K562 (cell line): Measurements from ENCODE around the gene DUSP3. TPM values are rescaled to one million over a fixed set of nuclear protein-coding genes. Genes with fewer than 3 reads are reported as not detected.
"Not testable (repeated sequence)": the region's sequence is repeated elsewhere in the genome, so short reads cannot be mapped to it uniquely, and the experiment has no call there.

Experiments
- ATAC-seq: fragments of 200-7000 bp; cut with Tn5 transposase; 3 replicates; pipeline ENCODE4 v1.9.1; 2020; ENCODE audit warnings: moderate library complexity
- BruUV-seq: library from RNA; stranded (reverse); fragments of 400-500 nt; replicated peaks from 2 replicates; lab custom pipeline; 2021; lab: Mats Ljungman, UMichigan
- CTCF ChIA-PET: fragments of 300-600 bp; formaldehyde crosslinking; extraction: SDS; loops from one replicate; lab custom pipeline; 2021; ENCODE audit warnings: low intra/inter-chr PET ratio; lab: Yijun Ruan, JAX
- POLR2A ChIA-PET: fragments of 300-600, 350-650 bp; sonication (Branson Sonifier 250); formaldehyde crosslinking; extraction: SDS; loops from one replicate; lab custom pipeline; 2021; ENCODE audit warnings: antibody characterized with exemption, inconsistent platforms; lab: Yijun Ruan, JAX
- DNase-seq, 4 experiments: peaks; one replicate each; pipeline versions ENCODE4 v3.0.0 to v3.0.0-alpha.2; 2011 to 2018; ENCODE audit warnings: low spot score in 3 of 4, mixed read lengths in 3 of 4; ENCODE audit errors: extremely low read depth in 1 of 4
- FAIRE-seq: peaks from 2 replicates; lab custom pipeline; 2011; peaks lifted over from hg19 to GRCh38; lab: Jason Lieb, UNC
- H2AFZ ChIP-seq: 2 replicates; pipeline ENCODE4 v1.6.0; 2011; ENCODE audit warnings: low read depth, low read length, control low read depth, inconsistent platforms
- H3K27ac ChIP-seq: fragments of 200-600 bp; 3 replicates; pipeline ENCODE4 v1.8.0; 2011; ENCODE audit warnings: low read depth, mild to moderate bottlenecking, control low read depth, inconsistent platforms, low read length, moderate library complexity, mixed read lengths; ENCODE audit errors: extremely low read depth
- H3K27me3 ChIP-seq, 2 experiments: fragments of 300-600 bp in 1 of 2; 2 replicates in 1 of 2; 3 replicates in 1 of 2; pipeline versions ENCODE4 v1.6.0 to v1.8.0; 2011; ENCODE audit warnings: inconsistent platforms in 2 of 2, low read length in 2 of 2, mild to moderate bottlenecking in 1 of 2, mixed read lengths in 1 of 2, moderate library complexity in 1 of 2; ENCODE audit not compliant: control insufficient read depth in 2 of 2, insufficient read depth in 2 of 2
- H3K36me3 ChIP-seq: fragments of 300-600 bp; 3 replicates; pipeline ENCODE4 v1.8.0; 2011; ENCODE audit warnings: mild to moderate bottlenecking, low read length, inconsistent platforms; ENCODE audit not compliant: control insufficient read depth, insufficient read depth
- H3K4me1 ChIP-seq, 2 experiments: fragments of 200-600 bp in 1 of 2; replicated peaks in 1 of 2; 2 replicates in 1 of 2; 3 replicates in 1 of 2; pipeline versions ENCODE4 v1.5.1 to v1.8.0; 2011; ENCODE audit warnings: inconsistent platforms in 2 of 2, low read length in 2 of 2, mild to moderate bottlenecking in 1 of 2, mixed read lengths in 1 of 2, moderate library complexity in 1 of 2; ENCODE audit not compliant: control insufficient read depth in 2 of 2, insufficient read depth in 2 of 2
- H3K4me2 ChIP-seq: 2 replicates; pipeline ENCODE4 v1.6.1; 2011; ENCODE audit warnings: low read length, control low read depth, inconsistent platforms, mixed read lengths; ENCODE audit not compliant: insufficient read depth
- H3K4me3 ChIP-seq: fragments of 200-600 bp; sonication (generic), shearing (Covaris generic); 2 replicates; pipeline ENCODE4 v1.5.1; 2016; ENCODE audit warnings: control low read depth, inconsistent platforms
- H3K79me2 ChIP-seq: fragments of 200-600 bp; 3 replicates; pipeline ENCODE4 v1.8.0; 2011; ENCODE audit warnings: low read length, inconsistent platforms; ENCODE audit not compliant: control insufficient read depth, insufficient read depth
- H3K9ac ChIP-seq, 2 experiments: 2 replicates each; pipeline versions ENCODE4 v1.6.0 to v1.6.1; 2011; ENCODE audit warnings: low read depth in 2 of 2, low read length in 2 of 2, control low read depth in 1 of 2, inconsistent platforms in 1 of 2, mild to moderate bottlenecking in 1 of 2, mixed read lengths in 1 of 2; ENCODE audit not compliant: insufficient read depth in 1 of 2
- H3K9me1 ChIP-seq: one replicate; pipeline ENCODE4 v1.6.0; 2011; ENCODE audit warnings: inconsistent platforms, mild to moderate bottlenecking, low read length, moderate library complexity; ENCODE audit not compliant: control insufficient read depth, insufficient read depth
- H3K9me3 ChIP-seq: replicated peaks from 2 replicates; pipeline ENCODE4 v1.5.1; 2011; ENCODE audit warnings: low read depth, low read length, inconsistent platforms; ENCODE audit not compliant: control insufficient read depth, insufficient read depth
- H4K20me1 ChIP-seq: replicated peaks from 2 replicates; pipeline ENCODE4 v1.6.1; 2011; ENCODE audit warnings: low read length, inconsistent platforms, mixed read lengths; ENCODE audit not compliant: control insufficient read depth, insufficient read depth
- BCOR ChIP-seq: fragments of 450-650 bp; IDR thresholded peaks from 2 replicates; pipeline ENCODE4 v1.6.1; 2016
- FOXA3 ChIP-seq, 2 experiments: fragments of 450-650 bp in 1 of 2; sonication (generic) in 1 of 2; formaldehyde crosslinking; IDR thresholded peaks in 1 of 2; conservative IDR thresholded peaks in 1 of 2; 2 replicates each; pipeline versions ENCODE4 v1.4.0 to v1.8.0; 2020 to 2022; ENCODE audit warnings: mild to moderate bottlenecking in 2 of 2, missing genetic modification reagents in 1 of 2
- FOXK2 ChIP-seq, 2 experiments: fragments of 450-650 bp; IDR thresholded peaks in 1 of 2; conservative IDR thresholded peaks in 1 of 2; 2 replicates each; pipeline ENCODE4 v1.6.1; 2016; ENCODE audit warnings: low read depth in 2 of 2, mild to moderate bottlenecking in 1 of 2
- LEF1 ChIP-seq: fragments of 450-650 bp; IDR thresholded peaks from 2 replicates; pipeline ENCODE4 v1.6.1; 2016; ENCODE audit warnings: mild to moderate bottlenecking
- RBM25 ChIP-seq: fragments of 200-400 bp; formaldehyde crosslinking; IDR thresholded peaks from 2 replicates; pipeline ENCODE4 v1.6.1; 2018; ENCODE audit warnings: low read length, low read depth, moderate library complexity; ENCODE audit not compliant: severe bottlenecking
- SOX6 ChIP-seq: fragments of 450-650 bp; IDR thresholded peaks from 2 replicates; pipeline ENCODE4 v1.6.1; 2014; ENCODE audit warnings: mild to moderate bottlenecking
- ZNF146 ChIP-seq: IDR thresholded peaks from one replicate; pipeline ENCODE4 v1.6.1; 2018; ENCODE audit warnings: missing compliant biosample characterization; ENCODE audit not compliant: unreplicated experiment
- WGBS: fragments of 100-300 bp; shearing (Covaris generic); methylation state at CpG from one replicate; pipeline ENCODE4 v1.1.6; 2016; ENCODE audit warnings: low coverage, mixed read lengths; ENCODE audit not compliant: insufficient coverage; ENCODE audit errors: missing lambda C conversion rate; 5-methylcytosine and 5-hydroxymethylcytosine counted together
- in situ Hi-C: fragments of 300-500 bp; cut with MboI; formaldehyde crosslinking; loops from 4 replicates; pipeline ENCODE4 v1.15.0; 2018; ENCODE audit warnings: inconsistent platforms, mixed read lengths
- intact Hi-C: fragments of 100-400 bp; cut with micrococcal nuclease; formaldehyde crosslinking; loops from 2 replicates; pipeline ENCODE4 v1.14.2; 2022
- polyA plus RNA-seq, 8 experiments: library from polyadenylated mRNA; depleted of rRNA in 4 of 8; stranded (reverse) in 5 of 8; unstranded in 3 of 8; fragments of >200 nt; fragmentation: Nextera tagmentation in 2 of 8; fragmentation: Illumina TruSeq in 1 of 8; extraction: Ambion mirVana in 2 of 8; extraction: Trizol in 1 of 8; gene quantifications; 2 replicates each; pipeline versions ENCODE4 v1.2.1 to v1.2.3, GENCODE V29; 2011 to 2014; ENCODE audit warnings: inconsistent platforms in 1 of 8, missing spikeins in 1 of 8
- total RNA-seq, 7 experiments: library from RNA; depleted of rRNA in 6 of 7; stranded (reverse); fragments of >200 nt in 6 of 7; fragmentation: Illumina TruSeq in 2 of 7; extraction: Trizol in 2 of 7; gene quantifications; 2 replicates each; pipeline versions ENCODE4 v1.2.1 to v1.2.3, GENCODE V29; 2011 to 2021; ENCODE audit warnings: low replicate concordance in 1 of 7

Gene DUSP3
- total and polyA plus RNA-seq, 9 of the 15 experiments (the other 6 are each of a cell fraction or from before 2014, with no cell fraction given), result 4.1 to 19.8 (median 12.3) TPM

- H3K36me3 ChIP-seq, H3K27me3 ChIP-seq, ATAC-seq, H3K4me3 ChIP-seq, BruUV-seq, H4K20me1 ChIP-seq, H3K9me3 ChIP-seq, H3K9ac ChIP-seq, FAIRE-seq, H3K9me1 ChIP-seq, H3K79me2 ChIP-seq, H3K27ac ChIP-seq, H3K4me1 ChIP-seq, intact Hi-C loops, CTCF ChIA-PET, in situ Hi-C loops: not testable (repeated sequence)
- Histone ChIP-seq H3K4me2 (peak overlapping the region; percentile 55; the same call in 1 of the 2 replicates), H2AFZ (0 out of 2 replicates have a peak overlapping the region, but pooled peaks have one; percentile 28)
- 0% methylated on average over 8 of the region's 9 CpGs for WGBS
- TF ChIP-seq LEF1 (peak; percentile 50; the same call in 1 of the 2 replicates), SOX6 (peak; percentile 54; the same call in 1 of the 2 replicates), FOXK2 (conservative IDR thresholded peaks at IDR 0.05 in 1 of 2, IDR thresholded peaks at IDR 0.05 in 1 of 2; ENCODE audit: low read depth in 2 of 2) (peak; percentile 83 to 89), FOXA3 (CRISPR knock-in tag; conservative IDR thresholded peaks at IDR 0.05 in 1 of 2, IDR thresholded peaks at IDR 0.05 in 1 of 2) (peak; percentile 77 to 94)
- DNase-seq, result peak in 1 of 4 experiments; percentile 36
- POLR2A ChIA-PET, result interaction anchor here (1.0 kb wide), 1 partner anchor 34 kb away, joined by 3 read pairs; no protein-coding TSS in a partner anchor
These were observed 19.2 kb upstream of the DUSP3 start for GRCh38 chr17:43798024-43798423.

- H3K4me1 ChIP-seq, ATAC-seq, DNase-seq, H3K36me3 ChIP-seq, H3K9me1 ChIP-seq, intact Hi-C loops, BruUV-seq, FAIRE-seq, CTCF ChIA-PET, H2AFZ ChIP-seq, H3K79me2 ChIP-seq: not testable (repeated sequence)
- peak; percentile 83 for TF ChIP-seq ZNF146 (CRISPR knock-in tag)
- peak; percentile 56 for TF ChIP-seq BCOR
- TF ChIP-seq RBM25, result peak; percentile 32
- TF ChIP-seq, all 486 proteins: peak for 3; not testable (repeated sequence) for 483
- H3K27ac ChIP-seq, H3K4me3 ChIP-seq, H3K9me3 ChIP-seq, H3K27me3 ChIP-seq, in situ Hi-C loops, H3K9ac ChIP-seq, H3K4me2 ChIP-seq, POLR2A ChIA-PET, H4K20me1 ChIP-seq: not testable (repeated sequence)
- 12% methylated on average over 4 of the region's 4 CpGs for WGBS
These were observed 13.9 kb upstream of the DUSP3 start for GRCh38 chr17:43792668-43793067.
